PC-3 (cell line): ENCODE data around the gene SOX5. TPM values are rescaled to one million over a fixed set of nuclear protein-coding genes. Genes with fewer than 3 reads are reported as not detected.

Experiments
- ATAC-seq: fragments of 200-7000 bp; cut with Tn5 transposase; 2 replicates; pipeline ENCODE4 v1.9.1; 2020; ENCODE audit warnings: mild to moderate bottlenecking, moderate library complexity
- BruUV-seq: library from RNA; stranded (reverse); fragments of 400-500 nt; replicated peaks from 2 replicates; lab custom pipeline; 2021; lab: Mats Ljungman, UMichigan
- CTCF ChIA-PET: fragments of 300-600 bp; sonication (Branson Sonifier 250); formaldehyde crosslinking; loops from one replicate; lab custom pipeline; 2022; ENCODE audit warnings: antibody characterized with exemption; lab: Charles Lee
- POLR2A ChIA-PET: fragments of 300-600 bp; sonication (Branson Sonifier 250); formaldehyde crosslinking; loops from one replicate; lab custom pipeline; 2022; ENCODE audit warnings: antibody characterized with exemption; ENCODE audit not compliant: unreplicated experiment; lab: Charles Lee
- DNase-seq: peaks from one replicate; pipeline ENCODE4 v3.0.0-alpha.2; 2015
- H2AFZ ChIP-seq: fragments of 300-600 bp; sonication (generic); 2 replicates; pipeline ENCODE4 v1.6.0; 2016; ENCODE audit warnings: antibody characterized with exemption, low read length
- H3F3A ChIP-seq: fragments of 300-600 bp; sonication (generic); one replicate; pipeline ENCODE4 v1.6.0; 2017; ENCODE audit warnings: antibody characterized with exemption, low read length, control low read depth, mild to moderate bottlenecking; ENCODE audit not compliant: unreplicated experiment
- H3K27ac ChIP-seq: fragments of 300-600 bp; sonication (generic); 2 replicates; pipeline ENCODE4 v1.5.1; 2016; ENCODE audit warnings: mild to moderate bottlenecking, low read length
- H3K27me3 ChIP-seq: fragments of 300-600 bp; sonication (generic); 2 replicates; pipeline ENCODE4 v1.6.1; 2016; ENCODE audit warnings: low read length, mixed read lengths
- H3K36me3 ChIP-seq: fragments of 300-600 bp; sonication (generic); 2 replicates; pipeline ENCODE4 v1.6.1; 2016; ENCODE audit warnings: low read depth, mixed run types, low read length, mixed read lengths
- H3K4me1 ChIP-seq: fragments of 300-600 bp; sonication (generic); 2 replicates; pipeline ENCODE4 v1.5.1; 2016; ENCODE audit warnings: low read length; ENCODE audit not compliant: insufficient read depth
- H3K4me2 ChIP-seq: fragments of 300-600 bp; sonication (generic); 2 replicates; pipeline ENCODE4 v1.6.0; 2016; ENCODE audit warnings: low read length
- H3K4me3 ChIP-seq: fragments of 300-600 bp; sonication (generic); 2 replicates; pipeline ENCODE4 v1.5.1; 2016; ENCODE audit warnings: mild to moderate bottlenecking, low read length, mixed read lengths
- H3K79me2 ChIP-seq: fragments of 300-600 bp; sonication (generic); 2 replicates; pipeline ENCODE4 v1.6.1; 2017; ENCODE audit warnings: low read length, mixed read lengths
- H3K9ac ChIP-seq: fragments of 300-600 bp; sonication (generic); 2 replicates; pipeline ENCODE4 v1.6.0; 2016; ENCODE audit warnings: mild to moderate bottlenecking, low read length
- H3K9me2 ChIP-seq: fragments of 300-600 bp; sonication (generic); replicated peaks from 2 replicates; pipeline ENCODE4 v1.6.1; 2016; ENCODE audit warnings: mixed run types, low read length, mixed read lengths
- H3K9me3 ChIP-seq: fragments of 300-600 bp; sonication (generic); 2 replicates; pipeline ENCODE4 v1.6.1; 2016; ENCODE audit warnings: low read length, mixed read lengths
- H4K20me1 ChIP-seq: fragments of 300-600 bp; sonication (generic); 2 replicates; pipeline ENCODE4 v1.6.1; 2016; ENCODE audit warnings: low read length, mixed read lengths
- CTCF ChIP-seq: fragments of 300-600 bp; sonication (generic); conservative IDR thresholded peaks from 2 replicates; pipeline ENCODE4 v1.5.1; 2017; ENCODE audit warnings: antibody characterized with exemption, low read depth, mild to moderate bottlenecking, low read length
- EZH2 ChIP-seq: fragments of 300-600 bp; sonication (generic); IDR thresholded peaks from one replicate; pipeline ENCODE4 v1.6.1; 2017; ENCODE audit warnings: antibody characterized with exemption, mild to moderate bottlenecking, low read length; ENCODE audit not compliant: unreplicated experiment
- EZH2phosphoT487 ChIP-seq: fragments of 300-600 bp; sonication (generic); IDR thresholded peaks from 2 replicates; pipeline ENCODE4 v1.6.1; 2018; ENCODE audit warnings: mild to moderate bottlenecking, antibody characterized with exemption, low read length, borderline replicate concordance
- intact Hi-C: fragments of 100-400 bp; cut with micrococcal nuclease; formaldehyde crosslinking; loops from 2 replicates; pipeline ENCODE4 v1.9.0; 2023
- total RNA-seq: library from RNA; depleted of rRNA; stranded (reverse); fragments of >200 nt; gene quantifications from 2 replicates; pipeline ENCODE4 v1.2.3, GENCODE V29; 2014

Gene SOX5
- total RNA-seq, 1 experiment from 2014 or later: not detected

DNA sequence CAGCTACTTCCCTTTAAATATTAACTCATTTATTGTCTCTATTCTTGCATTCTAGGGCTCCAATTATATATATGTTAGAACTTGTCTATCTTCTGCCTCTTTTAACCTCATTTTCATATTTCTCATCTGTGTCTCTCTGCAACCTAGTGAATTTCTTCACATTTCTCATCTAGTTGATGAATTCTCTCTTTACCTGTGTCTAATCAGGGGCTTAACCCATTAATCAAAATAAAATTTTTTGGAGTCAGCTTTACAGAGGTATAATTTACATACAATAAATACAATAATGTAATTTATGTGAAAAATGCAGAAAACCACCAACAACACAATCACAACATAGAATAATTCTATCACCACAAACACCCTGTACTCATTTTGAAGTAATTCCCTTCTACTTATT, 255.2 kb downstream of the SOX5 start:
- no peak overlapping the region for H3K4me3 ChIP-seq
- TF ChIP-seq CTCF: no peak
- no peak for TF ChIP-seq EZH2phosphoT487
- no peak for TF ChIP-seq EZH2

DNA sequence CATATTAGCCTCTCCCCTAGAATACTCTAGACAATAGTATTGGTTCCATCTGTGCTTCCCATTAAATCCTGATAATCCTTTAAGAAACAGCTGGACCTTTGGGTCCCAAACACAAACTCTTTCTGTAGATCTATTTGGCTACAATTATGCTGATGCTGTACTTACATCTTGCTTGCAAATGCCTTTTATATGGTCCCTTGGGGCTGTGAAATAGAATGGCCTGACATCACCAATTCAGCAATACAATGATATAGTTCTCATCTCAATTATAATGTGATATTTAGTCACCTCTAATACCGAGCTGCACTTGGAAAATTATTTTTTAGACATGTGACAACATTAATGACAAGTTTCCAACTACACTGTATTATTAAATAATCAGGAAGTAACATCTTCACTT, 261.5 kb downstream of the SOX5 start:
- intact Hi-C loops: no loop called here
- Histone ChIP-seq H3K9me3 (no peaks in the 10 kb centered on the region), H3K27me3 (no peaks in the 10 kb centered on the region), H3K4me3 (no peak overlapping the region), H3K36me3 (no peaks in the 10 kb centered on the region), H3K9me2 (no peaks in the 10 kb centered on the region), H3K4me2 (no peak overlapping the region), H3F3A (no peaks in the 10 kb centered on the region), H3K4me1 (no peaks in the 10 kb centered on the region), H4K20me1 (no peaks in the 10 kb centered on the region), H2AFZ (no peak overlapping the region), H3K27ac (no peak overlapping the region), H3K9ac (no peak overlapping the region), H3K79me2 (no peaks in the 10 kb centered on the region)
- TF ChIP-seq EZH2 (no peak), CTCF (no peak)
- CTCF ChIA-PET: no interaction called here
- POLR2A ChIA-PET: no interaction called here
- no peak for ATAC-seq
- no TSS peak for BruUV-seq
- DNase-seq: no peak

More for the DNA sequence above, 255.2 kb downstream of the SOX5 start:
- no peak for ATAC-seq
- ChIA-PET CTCF (no interaction called here), POLR2A (no interaction called here)
- Histone ChIP-seq H3K27me3 (no peaks in the 10 kb centered on the region), H3K9ac (no peak overlapping the region), H3K4me1 (no peaks in the 10 kb centered on the region), H3K4me2 (no peak overlapping the region), H3K27ac (no peak overlapping the region), H3K36me3 (no peaks in the 10 kb centered on the region), H3K79me2 (no peaks in the 10 kb centered on the region), H3K9me3 (no peaks in the 10 kb centered on the region), H3K9me2 (no peaks in the 10 kb centered on the region), H4K20me1 (no peaks in the 10 kb centered on the region), H3F3A (no peaks in the 10 kb centered on the region), H2AFZ (no peak overlapping the region)
- no TSS peak for BruUV-seq
- DNase-seq: no peak
- intact Hi-C loops: no loop called here

DNA sequence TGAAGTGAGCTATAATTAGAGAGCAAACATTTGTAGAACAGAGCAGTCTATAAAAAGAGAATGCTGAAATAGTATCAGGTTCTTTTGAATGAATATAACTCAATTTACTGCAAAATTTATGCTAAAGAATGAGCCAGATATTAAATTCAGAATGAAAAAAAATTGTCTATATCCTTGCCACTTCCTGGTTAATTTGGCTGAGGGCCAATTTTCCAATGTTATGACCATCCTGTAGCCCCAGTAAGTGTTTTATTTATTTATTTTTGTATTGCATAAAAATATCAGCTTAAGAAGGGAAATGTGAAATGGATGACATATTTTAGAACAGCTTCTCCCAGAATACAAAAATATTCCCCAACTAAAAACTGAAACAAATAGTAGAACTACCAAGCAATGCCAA, 263.4 kb downstream of the SOX5 start:
- DNase-seq (no peak), ATAC-seq (no peak)
- no TSS peak for BruUV-seq
- H3K9me3 ChIP-seq: no peaks in the 10 kb centered on the region
- ChIA-PET CTCF (no interaction called here), POLR2A (no interaction called here)
- H3K9ac ChIP-seq: no peak overlapping the region
- intact Hi-C loops: no loop called here
- H3K9me2 ChIP-seq: no peaks in the 10 kb centered on the region
- no peaks in the 10 kb centered on the region for H3K36me3 ChIP-seq
- H2AFZ ChIP-seq: no peak overlapping the region
- H3K4me3 ChIP-seq: no peak overlapping the region
- H3K4me1 ChIP-seq: no peaks in the 10 kb centered on the region
- no peak overlapping the region for H3K27ac ChIP-seq
- no peak overlapping the region for H3K4me2 ChIP-seq
- H4K20me1 ChIP-seq: no peaks in the 10 kb centered on the region
- H3F3A ChIP-seq: no peaks in the 10 kb centered on the region
- H3K79me2 ChIP-seq: no peaks in the 10 kb centered on the region
- TF ChIP-seq EZH2 (no peak), CTCF (no peak), EZH2phosphoT487 (no peak)
- H3K27me3 ChIP-seq: no peaks in the 10 kb centered on the region
